HEK293 (cell line): ENCODE data around the gene CTIF.

Source experiments
- GFI1B ChIP-seq: fragments of 450-650 bp; formaldehyde crosslinking; IDR thresholded peaks from 2 replicates; pipeline ENCODE4 v1.5.1; 2016; ENCODE audit warnings: missing biosample characterization, missing genetic modification characterization
- GLI2 ChIP-seq: fragments of 450-650 bp; formaldehyde crosslinking; IDR thresholded peaks from 2 replicates; pipeline ENCODE4; 2017; ENCODE audit warnings: missing biosample characterization, missing genetic modification characterization, low read depth, borderline replicate concordance
- GLIS1 ChIP-seq: fragments of 450-650 bp; formaldehyde crosslinking; IDR thresholded peaks from 2 replicates; pipeline ENCODE4 v1.5.1; 2016; ENCODE audit warnings: missing biosample characterization, missing genetic modification characterization
- GLIS2 ChIP-seq: fragments of 450-650 bp; formaldehyde crosslinking; IDR thresholded peaks from 2 replicates; pipeline ENCODE4 v1.5.1; 2016; ENCODE audit warnings: missing biosample characterization, missing genetic modification characterization
- PRDM1 ChIP-seq: fragments of 450-650 bp; formaldehyde crosslinking; IDR thresholded peaks from 2 replicates; pipeline ENCODE4; 2016; ENCODE audit warnings: missing biosample characterization, missing genetic modification characterization
- SALL2 ChIP-seq: fragments of 450-650 bp; formaldehyde crosslinking; IDR thresholded peaks from 2 replicates; pipeline ENCODE4 v1.5.0; 2017; ENCODE audit warnings: missing biosample characterization, mild to moderate bottlenecking, missing genetic modification characterization, borderline replicate concordance
- SP3 ChIP-seq: fragments of 450-650 bp; formaldehyde crosslinking; IDR thresholded peaks from 2 replicates; pipeline ENCODE4 v1.5.1; 2016; ENCODE audit warnings: missing biosample characterization, missing genetic modification characterization
- ZFP69B ChIP-seq: fragments of 450-650 bp; formaldehyde crosslinking; IDR thresholded peaks from 2 replicates; pipeline ENCODE4 v1.5.1; 2016; ENCODE audit warnings: missing biosample characterization, missing genetic modification characterization
- ZNF184 ChIP-seq: fragments of 450-650 bp; IDR thresholded peaks from 2 replicates; pipeline ENCODE4 v1.5.1; 2018; ENCODE audit warnings: missing biosample characterization, mild to moderate bottlenecking, missing genetic modification characterization
- ZNF239 ChIP-seq: fragments of 450-650 bp; formaldehyde crosslinking; IDR thresholded peaks from 2 replicates; pipeline ENCODE4 v1.5.1; 2016; ENCODE audit warnings: missing biosample characterization, missing genetic modification characterization
- ZNF248 ChIP-seq: fragments of 450-650 bp; formaldehyde crosslinking; IDR thresholded peaks from 2 replicates; pipeline ENCODE4 v1.5.1; 2017; ENCODE audit warnings: missing biosample characterization, missing genetic modification characterization
- ZNF274 ChIP-seq, 2 experiments: fragments of 200-500 bp in 1 of 2; fragments of 450-650 bp in 1 of 2; sonication (Bioruptor generic) in 1 of 2; formaldehyde crosslinking in 1 of 2; IDR thresholded peaks; 2 replicates each; pipeline versions ENCODE4 v1.5.1 to v1.6.1; 2014 to 2016; ENCODE audit warnings: borderline replicate concordance in 1 of 2, inconsistent platforms in 1 of 2, low read length in 1 of 2, missing biosample characterization in 1 of 2, missing genetic modification characterization in 1 of 2
- ZNF292 ChIP-seq: fragments of 450-650 bp; formaldehyde crosslinking; IDR thresholded peaks from 2 replicates; pipeline ENCODE4 v1.5.1; 2016; ENCODE audit warnings: low read depth, missing biosample characterization, missing genetic modification characterization, borderline replicate concordance
- ZNF394 ChIP-seq: fragments of 450-650 bp; formaldehyde crosslinking; IDR thresholded peaks from 2 replicates; pipeline ENCODE4 v1.5.1; 2016; ENCODE audit warnings: missing biosample characterization, missing genetic modification characterization, mild to moderate bottlenecking, moderate library complexity, borderline replicate concordance
- ZNF426 ChIP-seq: fragments of 450-650 bp; formaldehyde crosslinking; IDR thresholded peaks from 2 replicates; pipeline ENCODE4 v1.5.1; 2017; ENCODE audit warnings: missing biosample characterization, missing genetic modification characterization, mild to moderate bottlenecking, inconsistent platforms, moderate library complexity
- ZNF558 ChIP-seq: fragments of 450-650 bp; formaldehyde crosslinking; IDR thresholded peaks from 2 replicates; pipeline ENCODE4 v1.5.1; 2016; ENCODE audit warnings: missing biosample characterization, missing genetic modification characterization
- ZNF596 ChIP-seq: fragments of 450-650 bp; IDR thresholded peaks from 2 replicates; pipeline ENCODE4 v1.5.0; 2018; ENCODE audit warnings: missing biosample characterization, mild to moderate bottlenecking, missing genetic modification characterization, moderate library complexity
- TF ChIP-seq, protein P1 (sequence below): fragments of 450-650 bp; formaldehyde crosslinking; IDR thresholded peaks from 2 replicates; pipeline ENCODE4 v1.5.1; 2016; ENCODE audit warnings: missing biosample characterization, missing genetic modification characterization, low read depth
- TF ChIP-seq, protein P2 (sequence below): fragments of 450-650 bp; formaldehyde crosslinking; IDR thresholded peaks from 2 replicates; pipeline ENCODE4 v1.5.1; 2017; ENCODE audit warnings: missing biosample characterization, missing genetic modification characterization
- TF ChIP-seq, protein P3 (sequence below): fragments of 450-650 bp; formaldehyde crosslinking; IDR thresholded peaks from 2 replicates; pipeline ENCODE4 v1.5.0; 2017; ENCODE audit warnings: missing biosample characterization, missing genetic modification characterization, borderline replicate concordance
- TF ChIP-seq, protein P4 (sequence below): sonication (generic); formaldehyde crosslinking; IDR thresholded peaks from 2 replicates; pipeline ENCODE4 v1.8.1; 2022; ENCODE audit warnings: mild to moderate bottlenecking, moderate library complexity, missing genetic modification reagents
- TF ChIP-seq, protein P5 (sequence below): fragments of 450-650 bp; formaldehyde crosslinking; IDR thresholded peaks from 2 replicates; pipeline ENCODE4 v1.5.1; 2017; ENCODE audit warnings: missing biosample characterization, missing genetic modification characterization
- TF ChIP-seq, protein P6 (sequence below): fragments of 450-650 bp; formaldehyde crosslinking; IDR thresholded peaks from 2 replicates; pipeline ENCODE4 v1.5.1; 2016; ENCODE audit warnings: missing biosample characterization, missing genetic modification characterization
- TF ChIP-seq, protein P7 (sequence below): fragments of 450-650 bp; formaldehyde crosslinking; IDR thresholded peaks from 2 replicates; pipeline ENCODE4 v1.5.1; 2016; ENCODE audit warnings: missing biosample characterization, missing genetic modification characterization
- TF ChIP-seq, protein P8 (sequence below): fragments of 450-650 bp; formaldehyde crosslinking; IDR thresholded peaks from 2 replicates; pipeline ENCODE4 v1.5.1; 2016; ENCODE audit warnings: missing biosample characterization, missing genetic modification characterization

The CTIF gene

DNA sequence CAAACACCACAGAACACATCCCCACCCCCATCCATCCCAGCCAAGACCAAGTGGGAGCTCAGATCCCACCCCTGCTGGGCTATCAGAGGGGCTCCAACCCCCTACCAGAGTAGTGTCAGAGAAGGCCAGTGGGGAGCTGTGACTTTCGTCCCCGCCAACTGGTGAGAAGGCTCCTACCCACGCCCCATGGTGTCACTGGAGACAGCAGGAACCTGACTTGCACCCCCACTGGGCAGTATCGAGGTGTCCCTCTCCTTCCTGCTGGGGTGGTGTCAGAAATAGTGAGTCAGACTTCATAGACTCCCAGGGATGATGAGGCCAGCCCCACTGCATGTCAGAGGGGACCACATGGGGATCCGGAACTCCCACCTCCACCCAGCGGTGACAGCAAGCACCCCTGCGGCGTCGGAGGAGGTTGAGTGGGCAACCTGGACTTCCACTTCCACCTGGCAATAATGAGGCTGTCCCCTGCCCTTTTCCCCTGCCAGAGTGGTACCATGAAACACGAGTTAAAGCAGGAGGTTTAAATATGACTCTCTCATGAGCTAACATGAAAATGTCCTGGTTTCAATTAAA lies 106.7 kb downstream of the CTIF start (continued):
- TF ChIP-seq GLIS2 (tag by site-specific recombination): 0 out of 2 replicates have a peak, but pooled peaks have one; percentile 13
- no peak for TF ChIP-seq GLI2 (tag by site-specific recombination)
- TF ChIP-seq, protein P1, sequence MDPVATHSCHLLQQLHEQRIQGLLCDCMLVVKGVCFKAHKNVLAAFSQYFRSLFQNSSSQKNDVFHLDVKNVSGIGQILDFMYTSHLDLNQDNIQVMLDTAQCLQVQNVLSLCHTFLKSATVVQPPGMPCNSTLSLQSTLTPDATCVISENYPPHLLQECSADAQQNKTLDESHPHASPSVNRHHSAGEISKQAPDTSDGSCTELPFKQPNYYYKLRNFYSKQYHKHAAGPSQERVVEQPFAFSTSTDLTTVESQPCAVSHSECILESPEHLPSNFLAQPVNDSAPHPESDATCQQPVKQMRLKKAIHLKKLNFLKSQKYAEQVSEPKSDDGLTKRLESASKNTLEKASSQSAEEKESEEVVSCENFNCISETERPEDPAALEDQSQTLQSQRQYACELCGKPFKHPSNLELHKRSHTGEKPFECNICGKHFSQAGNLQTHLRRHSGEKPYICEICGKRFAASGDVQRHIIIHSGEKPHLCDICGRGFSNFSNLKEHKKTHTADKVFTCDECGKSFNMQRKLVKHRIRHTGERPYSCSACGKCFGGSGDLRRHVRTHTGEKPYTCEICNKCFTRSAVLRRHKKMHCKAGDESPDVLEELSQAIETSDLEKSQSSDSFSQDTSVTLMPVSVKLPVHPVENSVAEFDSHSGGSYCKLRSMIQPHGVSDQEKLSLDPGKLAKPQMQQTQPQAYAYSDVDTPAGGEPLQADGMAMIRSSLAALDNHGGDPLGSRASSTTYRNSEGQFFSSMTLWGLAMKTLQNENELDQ: no peak
- TF ChIP-seq ZNF596 (tag by site-specific recombination): no peak
- TF ChIP-seq ZNF248 (tag by site-specific recombination): no peak
- TF ChIP-seq GFI1B (tag by site-specific recombination): no peak
- no peak for TF ChIP-seq ZNF274 (IDR thresholded peaks at IDR 0.05; ENCODE audit: low read length)
- no peak for TF ChIP-seq ZNF274 (tag by site-specific recombination; IDR thresholded peaks at IDR 0.05; ENCODE audit: borderline replicate concordance)
- TF ChIP-seq, protein P2, sequence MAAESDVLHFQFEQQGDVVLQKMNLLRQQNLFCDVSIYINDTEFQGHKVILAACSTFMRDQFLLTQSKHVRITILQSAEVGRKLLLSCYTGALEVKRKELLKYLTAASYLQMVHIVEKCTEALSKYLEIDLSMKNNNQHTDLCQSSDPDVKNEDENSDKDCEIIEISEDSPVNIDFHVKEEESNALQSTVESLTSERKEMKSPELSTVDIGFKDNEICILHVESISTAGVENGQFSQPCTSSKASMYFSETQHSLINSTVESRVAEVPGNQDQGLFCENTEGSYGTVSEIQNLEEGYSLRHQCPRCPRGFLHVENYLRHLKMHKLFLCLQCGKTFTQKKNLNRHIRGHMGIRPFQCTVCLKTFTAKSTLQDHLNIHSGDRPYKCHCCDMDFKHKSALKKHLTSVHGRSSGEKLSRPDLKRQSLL: no peak
- no peak for TF ChIP-seq SALL2 (tag by site-specific recombination)
- TF ChIP-seq, protein P3, sequence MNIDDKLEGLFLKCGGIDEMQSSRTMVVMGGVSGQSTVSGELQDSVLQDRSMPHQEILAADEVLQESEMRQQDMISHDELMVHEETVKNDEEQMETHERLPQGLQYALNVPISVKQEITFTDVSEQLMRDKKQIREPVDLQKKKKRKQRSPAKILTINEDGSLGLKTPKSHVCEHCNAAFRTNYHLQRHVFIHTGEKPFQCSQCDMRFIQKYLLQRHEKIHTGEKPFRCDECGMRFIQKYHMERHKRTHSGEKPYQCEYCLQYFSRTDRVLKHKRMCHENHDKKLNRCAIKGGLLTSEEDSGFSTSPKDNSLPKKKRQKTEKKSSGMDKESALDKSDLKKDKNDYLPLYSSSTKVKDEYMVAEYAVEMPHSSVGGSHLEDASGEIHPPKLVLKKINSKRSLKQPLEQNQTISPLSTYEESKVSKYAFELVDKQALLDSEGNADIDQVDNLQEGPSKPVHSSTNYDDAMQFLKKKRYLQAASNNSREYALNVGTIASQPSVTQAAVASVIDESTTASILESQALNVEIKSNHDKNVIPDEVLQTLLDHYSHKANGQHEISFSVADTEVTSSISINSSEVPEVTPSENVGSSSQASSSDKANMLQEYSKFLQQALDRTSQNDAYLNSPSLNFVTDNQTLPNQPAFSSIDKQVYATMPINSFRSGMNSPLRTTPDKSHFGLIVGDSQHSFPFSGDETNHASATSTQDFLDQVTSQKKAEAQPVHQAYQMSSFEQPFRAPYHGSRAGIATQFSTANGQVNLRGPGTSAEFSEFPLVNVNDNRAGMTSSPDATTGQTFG: no peak
- TF ChIP-seq ZNF184 (tag by site-specific recombination): no peak
- TF ChIP-seq ZNF292 (tag by site-specific recombination): no peak
- TF ChIP-seq ZNF239 (tag by site-specific recombination): no peak
- TF ChIP-seq, protein P4, sequence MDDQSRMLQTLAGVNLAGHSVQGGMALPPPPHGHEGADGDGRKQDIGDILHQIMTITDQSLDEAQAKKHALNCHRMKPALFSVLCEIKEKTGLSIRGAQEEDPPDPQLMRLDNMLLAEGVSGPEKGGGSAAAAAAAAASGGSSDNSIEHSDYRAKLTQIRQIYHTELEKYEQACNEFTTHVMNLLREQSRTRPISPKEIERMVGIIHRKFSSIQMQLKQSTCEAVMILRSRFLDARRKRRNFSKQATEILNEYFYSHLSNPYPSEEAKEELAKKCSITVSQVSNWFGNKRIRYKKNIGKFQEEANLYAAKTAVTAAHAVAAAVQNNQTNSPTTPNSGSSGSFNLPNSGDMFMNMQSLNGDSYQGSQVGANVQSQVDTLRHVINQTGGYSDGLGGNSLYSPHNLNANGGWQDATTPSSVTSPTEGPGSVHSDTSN (CRISPR knock-in tag): no peak
- no peak for TF ChIP-seq PRDM1 (tag by site-specific recombination)
- TF ChIP-seq ZNF394 (tag by site-specific recombination): no peak
- TF ChIP-seq, protein P5, sequence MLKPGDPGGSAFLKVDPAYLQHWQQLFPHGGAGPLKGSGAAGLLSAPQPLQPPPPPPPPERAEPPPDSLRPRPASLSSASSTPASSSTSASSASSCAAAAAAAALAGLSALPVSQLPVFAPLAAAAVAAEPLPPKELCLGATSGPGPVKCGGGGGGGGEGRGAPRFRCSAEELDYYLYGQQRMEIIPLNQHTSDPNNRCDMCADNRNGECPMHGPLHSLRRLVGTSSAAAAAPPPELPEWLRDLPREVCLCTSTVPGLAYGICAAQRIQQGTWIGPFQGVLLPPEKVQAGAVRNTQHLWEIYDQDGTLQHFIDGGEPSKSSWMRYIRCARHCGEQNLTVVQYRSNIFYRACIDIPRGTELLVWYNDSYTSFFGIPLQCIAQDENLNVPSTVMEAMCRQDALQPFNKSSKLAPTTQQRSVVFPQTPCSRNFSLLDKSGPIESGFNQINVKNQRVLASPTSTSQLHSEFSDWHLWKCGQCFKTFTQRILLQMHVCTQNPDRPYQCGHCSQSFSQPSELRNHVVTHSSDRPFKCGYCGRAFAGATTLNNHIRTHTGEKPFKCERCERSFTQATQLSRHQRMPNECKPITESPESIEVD (tag by site-specific recombination): no peak
- TF ChIP-seq, protein P6, sequence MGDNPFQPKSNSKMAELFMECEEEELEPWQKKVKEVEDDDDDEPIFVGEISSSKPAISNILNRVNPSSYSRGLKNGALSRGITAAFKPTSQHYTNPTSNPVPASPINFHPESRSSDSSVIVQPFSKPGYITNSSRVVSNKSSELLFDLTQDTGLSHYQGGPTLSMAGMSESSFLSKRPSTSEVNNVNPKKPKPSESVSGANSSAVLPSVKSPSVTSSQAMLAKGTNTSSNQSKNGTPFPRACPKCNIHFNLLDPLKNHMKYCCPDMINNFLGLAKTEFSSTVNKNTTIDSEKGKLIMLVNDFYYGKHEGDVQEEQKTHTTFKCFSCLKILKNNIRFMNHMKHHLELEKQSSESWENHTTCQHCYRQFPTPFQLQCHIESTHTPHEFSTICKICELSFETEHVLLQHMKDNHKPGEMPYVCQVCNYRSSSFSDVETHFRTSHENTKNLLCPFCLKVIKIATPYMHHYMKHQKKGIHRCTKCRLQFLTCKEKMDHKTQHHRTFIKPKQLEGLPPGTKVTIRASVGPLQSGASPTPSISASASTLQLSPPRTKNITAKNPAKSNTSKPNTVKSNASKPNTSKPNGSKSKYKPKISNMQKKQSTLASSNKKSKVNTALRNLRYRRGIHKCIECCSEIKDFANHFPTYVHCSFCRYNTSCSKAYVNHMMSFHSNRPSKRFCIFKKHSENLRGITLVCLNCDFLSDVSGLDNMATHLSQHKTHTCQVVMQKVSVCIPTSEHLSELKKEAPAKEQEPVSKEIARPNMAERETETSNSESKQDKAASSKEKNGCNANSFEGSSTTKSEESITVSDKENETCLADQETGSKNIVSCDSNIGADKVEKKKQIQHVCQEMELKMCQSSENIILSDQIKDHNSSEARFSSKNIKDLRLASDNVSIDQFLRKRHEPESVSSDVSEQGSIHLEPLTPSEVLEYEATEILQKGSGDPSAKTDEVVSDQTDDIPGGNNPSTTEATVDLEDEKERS (tag by site-specific recombination): no peak
- TF ChIP-seq SP3 (tag by site-specific recombination): no peak
- TF ChIP-seq ZNF426 (tag by site-specific recombination): no peak
- peak; percentile 77 for TF ChIP-seq GLIS1
- TF ChIP-seq, protein P7, sequence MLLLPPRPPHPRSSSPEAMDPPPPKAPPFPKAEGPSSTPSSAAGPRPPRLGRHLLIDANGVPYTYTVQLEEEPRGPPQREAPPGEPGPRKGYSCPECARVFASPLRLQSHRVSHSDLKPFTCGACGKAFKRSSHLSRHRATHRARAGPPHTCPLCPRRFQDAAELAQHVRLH (tag by site-specific recombination): no peak
- no peak for TF ChIP-seq ZFP69B (tag by site-specific recombination)
- TF ChIP-seq, protein P8, sequence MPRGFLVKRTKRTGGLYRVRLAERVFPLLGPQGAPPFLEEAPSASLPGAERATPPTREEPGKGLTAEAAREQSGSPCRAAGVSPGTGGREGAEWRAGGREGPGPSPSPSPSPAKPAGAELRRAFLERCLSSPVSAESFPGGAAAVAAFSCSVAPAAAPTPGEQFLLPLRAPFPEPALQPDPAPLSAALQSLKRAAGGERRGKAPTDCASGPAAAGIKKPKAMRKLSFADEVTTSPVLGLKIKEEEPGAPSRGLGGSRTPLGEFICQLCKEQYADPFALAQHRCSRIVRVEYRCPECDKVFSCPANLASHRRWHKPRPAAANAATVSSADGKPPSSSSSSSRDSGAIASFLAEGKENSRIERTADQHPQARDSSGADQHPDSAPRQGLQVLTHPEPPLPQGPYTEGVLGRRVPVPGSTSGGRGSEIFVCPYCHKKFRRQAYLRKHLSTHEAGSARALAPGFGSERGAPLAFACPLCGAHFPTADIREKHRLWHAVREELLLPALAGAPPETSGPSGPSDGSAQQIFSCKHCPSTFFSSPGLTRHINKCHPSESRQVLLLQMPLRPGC (tag by site-specific recombination): no peak
- TF ChIP-seq ZNF558 (tag by site-specific recombination): no peak
